Spleen (tissue), 11 donors: ENCODE results near the gene P2RX2. TPM values are rescaled to one million over a fixed set of nuclear protein-coding genes. Genes with fewer than 3 reads are reported as not detected.

Experiments used
- DNase-seq: peaks from one replicate; pipeline ENCODE4 v3.0.0-alpha.2; 2020
- H3K27ac ChIP-seq, 8 donors: fragments of 200-600 bp; sonication (generic) in 7 of 8; 1 replicate in 4 of 8; 2 replicates in 4 of 8; pipeline versions ENCODE4 v1.5.0 to v1.8.0; 2016 to 2021; ENCODE audit warnings: inconsistent platforms in 4 of 8, mild to moderate bottlenecking in 4 of 8, moderate library complexity in 1 of 8
- H3K27me3 ChIP-seq, 7 donors: fragments of 200-600 bp; sonication (generic) in 6 of 7; replicated peaks in 1 of 7; 1 replicate in 4 of 7; 2 replicates in 3 of 7; pipeline versions ENCODE4 v1.5.0 to v1.8.0; 2016 to 2021; ENCODE audit warnings: inconsistent platforms in 3 of 7, mild to moderate bottlenecking in 1 of 7
- H3K36me3 ChIP-seq, 6 donors: fragments of 200-600 bp; sonication (generic) in 5 of 6; 1 replicate in 4 of 6; 2 replicates in 2 of 6; pipeline versions ENCODE4 v1.5.0 to v1.8.0; 2016 to 2021; ENCODE audit warnings: inconsistent platforms in 2 of 6
- H3K4me1 ChIP-seq, 6 donors: fragments of 200-600 bp; sonication (generic) in 5 of 6; 1 replicate in 3 of 6; 2 replicates in 3 of 6; pipeline versions ENCODE4 v1.5.0 to v1.8.0; 2016 to 2021; ENCODE audit warnings: inconsistent platforms in 3 of 6
- H3K4me3 ChIP-seq, 8 donors: fragments of 200-600 bp; sonication (generic) in 7 of 8; 1 replicate in 4 of 8; 2 replicates in 4 of 8; pipeline versions ENCODE4 v1.5.0 to v1.8.0; 2016 to 2021; ENCODE audit warnings: inconsistent platforms in 4 of 8, mild to moderate bottlenecking in 4 of 8, moderate library complexity in 2 of 8
- H3K9me3 ChIP-seq, 8 donors: fragments of 200-600 bp; sonication (generic) in 7 of 8; 1 replicate in 4 of 8; 2 replicates in 4 of 8; pipeline versions ENCODE4 v1.5.0 to v1.8.0; 2016 to 2021; ENCODE audit warnings: inconsistent platforms in 4 of 8
- CTCF ChIP-seq, 11 experiments: fragments of 200-600 bp in 7 of 11; fragments of 450-650 bp in 4 of 11; sonication (generic) in 4 of 11; IDR thresholded peaks in 8 of 11; conservative IDR thresholded peaks in 3 of 11; 1 replicate in 7 of 11; 2 replicates in 4 of 11; pipeline versions ENCODE4 v1.4.0 to v1.8.0; 2016 to 2021; ENCODE audit warnings: antibody characterized with exemption in 11 of 11, inconsistent platforms in 4 of 11, mild to moderate bottlenecking in 1 of 11
- POLR2A ChIP-seq, 3 donors: fragments of 450-650 bp; IDR thresholded peaks; one replicate each; pipeline ENCODE4 v1.5.1; 2017; ENCODE audit warnings: antibody characterized with exemption in 3 of 3, mild to moderate bottlenecking in 1 of 3
- POLR2AphosphoS5 ChIP-seq, 3 donors: sonication (generic); formaldehyde crosslinking; IDR thresholded peaks; one replicate each; pipeline ENCODE4 v1.5.1; 2017; ENCODE audit warnings: antibody characterized with exemption in 3 of 3
- WGBS, 5 donors: extraction: QIAGEN DNeasy Blood & Tissue Kit in 3 of 5; methylation state at CpG; one replicate each; pipeline versions ENCODE4 v1.1.5 to v1.1.7; 2013 to 2018; 5-methylcytosine and 5-hydroxymethylcytosine counted together
- intact Hi-C: fragments of 100-400 bp; cut with DNase I; formaldehyde crosslinking; loops from one replicate; pipeline ENCODE4 v1.15.0; 2023; ENCODE audit warnings: low total_unique reads
- polyA plus RNA-seq, 3 donors: library from polyadenylated mRNA; stranded (reverse); fragments of 200-250 nt; gene quantifications; one replicate each; pipeline ENCODE4 v1.2.1, GENCODE V29; 2013
- total RNA-seq, 7 donors: library from RNA; depleted of rRNA in 3 of 7; stranded (reverse); fragments of >200 nt in 3 of 7; fragmentation: NEBNext Ultra II Directional in 4 of 7; extraction: Animal tissue kit (Norgen Biotek cat#: 25700) in 4 of 7; gene quantifications; one replicate each; pipeline versions ENCODE4 v1.1.0 to v1.2.1, GENCODE V29; 2016 to 2021
- donor health status: healthy with polysubstance abuse.
- donor health status: DM: no; HTN: no; CAD: no; lungs with moderate emphysema.
- donor health status: DM: no; HTN: no; CAD: no.
- donor health status: Bipolar disorder and iron deficiency.
- donor health status: healthy.
- donor health status: DM: no; HTN: no; CAD: no.
- donor health status: DM: yes; HTN: yes; CAD: no.

P2RX2 gene
- total and polyA plus RNA-seq, 10 donors = 0.77 to 4.5 (median 2.5) TPM

GRCh38 chr12:132610051-132610759, 8.4 kb upstream of the P2RX2 start, which contains the start of gene LRCOL1:
Gene LRCOL1, minus strand, starts transcription at chr12:132610582. Its CDS starts 4,331 bp downstream, at chr12:132606251.
- no peak for DNase-seq
- no peaks in the 10 kb centered on the region for H3K36me3 ChIP-seq
- peaks cover 0 to 7% (median 0%) of the 10 kb centered on the region in 8 donors for H3K9me3 ChIP-seq
- intact Hi-C loops = loop anchor here (10.0 kb wide), 1 partner anchor 455 kb away; no protein-coding TSS in a partner anchor
- H3K4me1 ChIP-seq = peaks cover 3 to 37% (median 17%) of the 10 kb centered on the region in 6 donors
- H3K4me3 ChIP-seq = peak within 1 kb of the TSS in 5 of 8 donors; percentile 4 to 46 (median 13)
- peak within 1 kb of the TSS in 1 of 8 donors; percentile 4 for H3K27ac ChIP-seq
- WGBS, 5 donors = 16 to 44% (median 35%) methylated on average over 34 to 35 of the region's 35 CpGs
- peaks cover 0 to 67% (median 14%) of the 10 kb centered on the region in 7 donors for H3K27me3 ChIP-seq
- TF ChIP-seq CTCF (IDR thresholded peaks at IDR 0.05 in 8 of 11, conservative IDR thresholded peaks at IDR 0.05 in 3 of 11) (no peak), POLR2A (IDR thresholded peaks at IDR 0.05) (no peak), POLR2AphosphoS5 (IDR thresholded peaks at IDR 0.05) (peak in 1 of 3 donors; percentile 42)

GRCh38 chr12:132610866-132611602, 7.5 kb upstream of the P2RX2 start:
- Histone ChIP-seq H3K27me3 (peaks cover 0 to 67% (median 19%) of the 10 kb centered on the region in 7 donors), H3K9me3 (peaks cover 0 to 10% (median 2%) of the 10 kb centered on the region in 8 donors), H3K4me1 (peaks cover 3 to 38% (median 17%) of the 10 kb centered on the region in 6 donors), H3K4me3 (peak overlapping the region in 1 of 8 donors; percentile 46), H3K36me3 (no peaks in the 10 kb centered on the region), H3K27ac (no peak overlapping the region)
- TF ChIP-seq POLR2A (IDR thresholded peaks at IDR 0.05) (no peak), CTCF (IDR thresholded peaks at IDR 0.05 in 8 of 11, conservative IDR thresholded peaks at IDR 0.05 in 3 of 11) (no peak), POLR2AphosphoS5 (IDR thresholded peaks at IDR 0.05) (no peak)
- intact Hi-C loops = loop anchor here (10.0 kb wide), 1 partner anchor 456 kb away; no protein-coding TSS in a partner anchor
- WGBS, 5 donors = 77 to 83% (median 80%) methylated on average over 33 of the region's 33 CpGs
- no peak for DNase-seq

- peaks cover 0 to 67% (median 24%) of the 10 kb centered on the region in 7 donors for H3K27me3 ChIP-seq
- WGBS, 5 donors = 91 to 97% (median 92%) methylated on average over 5 to 10 of the region's 10 CpGs
- no peak overlapping the region for H3K27ac ChIP-seq
- no peak overlapping the region for H3K4me3 ChIP-seq
- H3K9me3 ChIP-seq = peaks cover 0 to 16% (median 8%) of the 10 kb centered on the region in 8 donors
- no peak for TF ChIP-seq POLR2A (IDR thresholded peaks at IDR 0.05)
- no peak for TF ChIP-seq POLR2AphosphoS5 (IDR thresholded peaks at IDR 0.05)
- no peak for TF ChIP-seq CTCF (IDR thresholded peaks at IDR 0.05 in 8 of 11, conservative IDR thresholded peaks at IDR 0.05 in 3 of 11)
- intact Hi-C loops = loop anchor here (10.0 kb wide), 1 partner anchor 457 kb away; no protein-coding TSS in a partner anchor
- H3K4me1 ChIP-seq = peaks cover 3 to 38% (median 17%) of the 10 kb centered on the region in 6 donors
- DNase-seq = no peak
- H3K36me3 ChIP-seq = no peaks in the 10 kb centered on the region
Observed at GRCh38 chr12:132611620-132612019, 7.0 kb upstream of the P2RX2 start.
